GM18508 (cell line): ENCODE data around the gene FIGN.

Experiments
- ATAC-seq: cut with Tn5 transposase; IDR thresholded peaks from one replicate; pipeline ENCODE4 v1.9.1; 2021; ENCODE audit warnings: moderate number of reproducible peaks; ENCODE audit not compliant: insufficient read depth, unreplicated experiment

The FIGN gene

DNA sequence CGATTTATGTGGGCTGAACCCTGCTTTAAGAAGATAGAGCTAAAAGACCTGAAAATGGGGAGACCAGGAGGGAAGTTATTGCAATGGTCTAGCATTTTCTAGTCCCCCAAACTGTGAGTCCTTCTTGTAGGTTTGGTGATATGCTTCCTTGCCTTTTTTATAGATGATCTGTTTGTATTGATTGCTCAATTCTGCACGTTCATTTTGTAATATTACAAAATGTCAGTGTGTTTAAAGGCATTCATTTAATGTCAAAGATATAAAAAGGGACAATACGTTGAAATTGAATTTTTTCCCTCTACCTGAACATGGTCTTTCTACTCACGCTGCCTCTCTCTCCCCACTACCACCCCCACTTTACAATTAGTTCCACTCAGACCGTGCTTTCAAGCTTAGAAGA lies 5.6 kb upstream of the FIGN start:
- ATAC-seq: no peak

- ATAC-seq: no peak
Measured at GRCh38 chr2:163737563-163737962, 1.8 kb upstream of the FIGN start.

DNA sequence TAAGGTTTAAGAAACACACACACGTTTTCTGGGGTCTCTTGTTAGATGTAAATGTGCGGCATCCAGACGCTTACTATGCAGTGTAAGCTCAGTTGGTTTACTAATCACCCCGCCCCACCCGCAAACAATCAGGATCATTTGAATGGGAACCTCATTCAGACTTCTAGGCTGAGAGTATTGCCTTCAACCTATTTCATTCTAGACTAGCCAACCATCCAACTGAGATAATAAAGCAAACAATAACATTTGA lies 1.3 kb upstream of the FIGN start:
- ATAC-seq: no peak

GRCh38 chr2:163736433-163737189 lies 803 bp upstream of the FIGN start:
- ATAC-seq: no peak

- ATAC-seq: no peak
Measured at GRCh38 chr2:163734881-163735684, 725 bp downstream of the FIGN start.

DNA sequence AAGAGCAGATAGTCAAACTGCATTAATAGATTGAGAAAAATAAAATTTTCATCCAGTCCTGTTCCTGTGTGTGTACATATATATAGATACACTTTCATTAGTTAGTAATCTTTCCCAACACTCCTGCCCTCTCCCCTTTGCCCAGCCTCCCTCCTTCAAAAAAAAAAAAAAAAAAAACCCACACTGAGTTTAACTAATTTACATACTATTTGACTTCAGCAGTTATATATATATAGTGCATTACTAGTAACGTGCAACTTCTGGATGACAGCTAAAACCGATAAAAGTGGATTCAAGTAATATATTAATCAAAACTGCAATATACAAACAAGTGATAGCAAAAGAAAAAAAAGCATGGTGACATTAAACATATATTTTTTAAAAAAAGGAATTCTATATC lies 1.4 kb downstream of the FIGN start:
- no peak for ATAC-seq

GRCh38 chr2:163733956-163734355 lies 1.9 kb downstream of the FIGN start:
- ATAC-seq: no peak

DNA sequence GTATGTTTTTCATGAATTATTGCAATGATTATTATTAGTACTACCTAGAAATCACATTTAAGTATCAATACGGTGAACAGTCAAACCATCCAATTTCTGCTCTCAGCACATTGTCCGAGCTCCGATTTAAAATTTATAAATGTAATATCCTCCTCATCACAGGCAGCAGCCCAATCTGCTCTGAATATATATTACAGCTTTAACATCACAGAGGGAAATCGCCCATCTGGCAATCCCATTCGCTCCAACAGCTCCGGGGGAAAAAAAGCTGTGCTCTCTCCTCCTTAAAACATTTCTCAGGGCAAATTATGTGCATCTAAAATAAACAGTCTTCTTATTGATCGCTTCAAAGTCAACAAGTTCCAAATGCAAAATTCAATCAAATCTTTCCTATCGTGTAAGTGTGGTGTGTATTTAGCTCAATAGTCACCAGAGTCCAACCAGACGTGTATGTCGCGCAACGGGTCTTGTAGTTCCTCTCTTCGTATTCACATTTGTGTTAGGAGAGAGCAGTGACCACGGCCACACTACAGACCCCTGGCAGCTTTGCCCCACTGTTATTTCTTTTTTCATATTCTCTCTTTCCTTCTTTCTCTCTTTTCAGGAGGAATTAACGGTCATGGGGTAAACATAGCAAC lies 2.4 kb downstream of the FIGN start:
- ATAC-seq: no peak

DNA sequence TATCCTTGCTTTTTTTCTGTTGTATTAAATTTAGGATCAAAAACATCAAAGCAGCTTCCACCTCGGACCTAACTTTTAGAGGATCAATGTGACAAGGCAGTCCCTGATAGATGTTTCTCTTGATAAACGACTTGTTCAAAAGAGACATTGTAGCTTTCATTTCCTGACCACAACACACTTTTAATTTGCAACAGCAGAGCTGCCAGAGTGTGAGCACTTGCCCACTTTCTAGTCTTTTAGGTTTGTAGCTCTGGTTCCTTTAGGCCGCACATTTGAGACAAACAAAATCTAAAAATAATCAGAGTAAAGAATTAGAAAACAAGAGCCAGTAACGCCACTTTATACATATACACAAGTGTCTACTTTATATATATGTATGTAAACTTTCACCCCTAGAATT lies 3.1 kb downstream of the FIGN start:
- no peak for ATAC-seq

DNA sequence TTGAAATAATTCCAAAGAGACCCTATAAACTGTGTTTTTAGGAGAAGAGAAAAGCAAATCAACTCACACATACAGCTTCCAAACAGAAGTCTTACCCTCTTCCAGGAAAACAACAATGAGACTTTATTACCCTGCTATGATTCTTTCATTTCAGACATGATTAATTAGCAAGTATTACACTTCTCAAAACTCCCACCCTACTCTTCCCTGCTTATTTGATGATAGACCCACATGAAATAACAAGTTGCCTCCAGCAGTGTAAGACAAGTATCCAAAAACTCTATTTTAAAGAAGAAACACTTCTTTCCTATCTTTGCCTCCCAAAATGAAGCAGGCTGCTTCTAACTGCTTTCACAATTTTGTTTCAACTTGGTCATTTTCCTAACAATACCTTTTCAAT lies 4.1 kb downstream of the FIGN start:
- no peak for ATAC-seq

DNA sequence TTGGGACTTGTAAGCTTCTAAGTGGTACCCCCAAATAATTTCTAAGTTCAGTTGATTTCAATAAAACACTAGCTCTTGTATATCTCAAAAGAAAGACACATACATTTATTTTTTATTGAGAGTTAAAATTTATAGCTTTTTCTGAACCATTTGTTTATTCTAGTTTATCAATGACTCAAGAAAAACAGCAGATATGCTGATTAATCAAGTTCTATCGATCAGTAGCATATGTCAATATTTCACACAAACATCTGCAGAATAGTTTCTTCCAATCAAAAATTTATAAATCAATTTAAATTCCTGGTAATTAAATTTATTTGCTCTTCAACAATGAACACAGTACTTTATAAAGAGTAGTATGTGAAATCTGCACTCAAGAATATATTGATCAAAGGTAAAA lies 5.3 kb downstream of the FIGN start:
- no peak for ATAC-seq

- ATAC-seq: no peak
Measured at GRCh38 chr2:163729636-163730273, 6.1 kb downstream of the FIGN start.

DNA sequence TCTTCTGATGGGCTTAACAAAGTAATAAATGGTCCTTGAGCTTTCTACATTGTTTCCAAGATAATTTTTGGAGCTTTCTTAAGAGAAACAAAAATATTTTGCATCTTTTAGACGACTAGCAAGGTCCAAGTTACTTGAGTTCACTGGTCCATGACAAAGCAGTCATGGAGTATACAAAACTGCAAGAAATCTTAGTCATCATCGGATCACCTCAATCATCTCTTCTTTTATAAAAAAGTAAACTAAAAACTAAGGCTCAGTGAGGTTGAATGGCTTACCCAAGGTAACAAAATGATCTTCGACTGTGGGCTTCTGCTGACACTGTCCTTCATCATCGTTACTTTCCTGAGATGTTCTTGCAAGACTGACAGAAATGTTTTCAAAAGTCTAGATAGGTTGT lies 11.9 kb downstream of the FIGN start:
- ATAC-seq: no peak

- no peak for ATAC-seq
Measured at GRCh38 chr2:163723348-163723747, 12.5 kb downstream of the FIGN start.

GRCh38 chr2:163719331-163719730 lies 16.5 kb downstream of the FIGN start:
- no peak for ATAC-seq

DNA sequence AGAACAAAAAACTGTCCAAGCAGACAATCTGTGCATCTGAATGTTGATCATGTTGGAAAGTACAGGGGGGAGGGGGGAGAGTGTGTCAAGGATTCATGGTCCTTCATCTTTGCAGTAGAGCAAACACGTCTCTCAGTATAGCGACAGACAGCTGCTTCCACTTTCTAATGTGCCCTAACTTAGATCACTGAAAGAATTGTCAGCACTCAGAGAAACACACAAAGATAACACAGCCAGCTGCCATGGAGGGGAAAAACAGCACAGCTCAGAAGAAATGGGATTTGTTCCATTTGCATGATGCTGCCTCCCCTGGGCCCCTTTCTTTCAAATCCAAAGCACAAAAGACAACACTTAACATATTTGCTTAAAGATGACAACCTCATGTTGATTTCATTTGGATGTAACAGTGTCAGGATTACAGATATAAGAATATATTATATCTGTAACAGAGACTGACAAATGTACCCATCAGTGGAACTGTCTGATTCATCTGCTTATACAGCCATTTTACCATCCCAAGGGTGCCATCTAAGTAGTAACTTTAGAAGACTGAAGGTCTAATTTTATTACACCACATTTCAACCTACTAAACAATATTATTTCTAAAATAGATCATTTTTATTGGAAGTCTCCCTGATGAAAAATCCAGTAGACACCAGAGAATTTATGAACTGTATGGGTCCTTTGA lies 17.7 kb downstream of the FIGN start:
- ATAC-seq: no peak

DNA sequence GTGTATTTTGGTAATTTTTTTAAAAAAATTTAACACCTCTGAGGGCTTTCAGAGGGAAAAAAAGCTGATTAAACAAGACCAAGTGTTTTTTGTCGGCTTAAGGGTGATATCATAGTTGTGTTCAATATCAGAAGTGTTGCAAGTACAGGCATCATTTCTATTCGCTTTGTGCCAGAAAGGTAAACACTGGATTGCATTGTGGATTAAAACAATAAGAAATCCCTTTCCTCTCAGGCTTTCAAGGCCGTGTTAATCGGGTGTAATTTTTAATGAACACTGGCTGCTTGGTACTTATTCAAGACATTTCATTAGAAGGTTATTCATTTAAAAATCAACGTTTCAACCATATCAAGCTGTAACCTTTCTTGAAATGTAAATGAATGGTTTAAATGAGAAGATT lies 18.3 kb downstream of the FIGN start:
- no peak for ATAC-seq

DNA sequence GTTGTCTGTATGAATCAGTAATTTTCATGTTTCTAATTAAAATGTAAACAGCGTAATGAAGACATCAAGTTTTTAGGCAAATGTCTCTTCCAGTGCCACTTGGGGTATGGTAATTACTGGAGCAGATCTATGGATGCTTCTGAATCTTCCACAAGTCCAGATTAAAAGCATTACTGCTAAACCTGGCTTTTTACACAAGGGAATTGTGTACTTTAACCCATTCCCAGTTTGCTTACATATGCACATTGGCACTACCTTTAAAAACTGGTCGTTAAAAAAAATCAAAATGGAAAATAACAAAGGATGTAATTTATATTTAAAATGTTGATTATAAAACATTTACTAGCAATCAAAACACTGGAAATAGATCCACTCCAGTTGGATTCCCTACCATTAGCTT lies 19.7 kb downstream of the FIGN start:
- no peak for ATAC-seq

GRCh38 chr2:163715668-163716067 lies 20.1 kb downstream of the FIGN start:
- no peak for ATAC-seq

DNA sequence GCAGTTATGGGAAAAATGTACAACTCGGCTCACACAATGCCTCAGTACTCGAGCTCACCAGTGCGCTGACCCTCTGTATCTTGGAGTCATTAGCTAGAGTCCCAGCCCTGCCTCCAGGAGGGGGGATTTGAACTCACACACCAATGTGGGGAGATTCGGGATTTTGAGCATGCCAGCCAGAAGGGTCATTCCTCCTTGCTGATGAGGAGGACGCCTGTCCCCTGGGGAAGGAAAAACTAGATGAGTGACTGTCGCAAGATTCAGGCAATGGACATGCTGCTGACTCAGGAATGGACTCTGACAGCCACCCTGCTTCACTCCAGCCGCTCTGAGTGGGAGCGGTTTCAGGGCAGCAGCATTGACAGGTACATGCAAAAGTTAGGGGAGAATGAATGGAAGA lies 20.6 kb downstream of the FIGN start:
- ATAC-seq: no peak
